GOT3 (cell line): Measurements from ENCODE around the gene PTEN.

ENCODE experiments used
- DNase-seq: peaks from one replicate; lab custom pipeline; 2025; ENCODE audit warnings: mixed read lengths; lab: John Stamatoyannopoulos, UW

PTEN gene

GRCh38 chr10:87976101-87976743 is 112.8 kb downstream of the PTEN start:
- no peak for DNase-seq

GRCh38 chr10:87978166-87978565 is 114.7 kb downstream of the PTEN start:
- DNase-seq, result no peak

- no peak for DNase-seq
These were observed 116.4 kb downstream of the PTEN start for GRCh38 chr10:87979847-87980246.

GRCh38 chr10:87983716-87984115 is 120.3 kb downstream of the PTEN start:
- DNase-seq, result no peak

GRCh38 chr10:87987206-87987605 is 123.8 kb downstream of the PTEN start:
- no peak for DNase-seq

- no peak for DNase-seq
These were observed 128.5 kb downstream of the PTEN start for GRCh38 chr10:87991946-87992345.

GRCh38 chr10:88004451-88004850 is 141.0 kb downstream of the PTEN start:
- no peak for DNase-seq

- DNase-seq, result no peak
These were observed 142.8 kb downstream of the PTEN start for GRCh38 chr10:88006261-88006660.

GRCh38 chr10:88008866-88009470 is 145.5 kb downstream of the PTEN start:
- DNase-seq, result no peak

GRCh38 chr10:88012641-88013040 is 149.2 kb downstream of the PTEN start:
- no peak for DNase-seq

- no peak for DNase-seq
These were observed 154.4 kb downstream of the PTEN start for GRCh38 chr10:88017781-88018180.

- DNase-seq, result no peak
These were observed 156.3 kb downstream of the PTEN start for GRCh38 chr10:88019753-88020152.
